Measurements from ENCODE around the gene DHRS11.
A peak's percentile ranks its signal among the peaks of the same experiment; 100 is the strongest.

DHRS11 gene

DNA sequence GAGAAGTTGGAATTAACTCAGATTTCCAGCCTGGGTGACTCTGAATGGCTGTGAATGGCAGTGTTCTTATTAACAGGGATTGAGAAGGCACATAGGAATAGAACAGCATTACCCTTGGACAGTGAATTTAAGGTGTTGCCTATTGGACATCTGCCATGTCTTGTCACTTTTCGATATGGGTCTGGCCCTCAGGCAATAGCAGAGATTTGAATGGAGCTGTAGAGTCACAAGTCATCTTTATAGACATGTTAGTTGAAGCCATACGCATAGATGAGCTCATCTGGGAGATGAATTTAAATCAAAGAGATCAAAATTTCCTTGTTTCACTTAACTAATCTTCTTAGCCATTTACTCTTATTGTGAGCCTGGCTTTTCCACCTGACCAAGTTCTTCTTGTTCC lies 14.9 kb upstream of the DHRS11 start:
- no peak for DNase-seq (ENCODE audit: low read depth)
- no peak overlapping the region for H3K4me3 ChIP-seq (ENCODE audit: low read depth, low read length)
- TF ChIP-seq, protein P1, sequence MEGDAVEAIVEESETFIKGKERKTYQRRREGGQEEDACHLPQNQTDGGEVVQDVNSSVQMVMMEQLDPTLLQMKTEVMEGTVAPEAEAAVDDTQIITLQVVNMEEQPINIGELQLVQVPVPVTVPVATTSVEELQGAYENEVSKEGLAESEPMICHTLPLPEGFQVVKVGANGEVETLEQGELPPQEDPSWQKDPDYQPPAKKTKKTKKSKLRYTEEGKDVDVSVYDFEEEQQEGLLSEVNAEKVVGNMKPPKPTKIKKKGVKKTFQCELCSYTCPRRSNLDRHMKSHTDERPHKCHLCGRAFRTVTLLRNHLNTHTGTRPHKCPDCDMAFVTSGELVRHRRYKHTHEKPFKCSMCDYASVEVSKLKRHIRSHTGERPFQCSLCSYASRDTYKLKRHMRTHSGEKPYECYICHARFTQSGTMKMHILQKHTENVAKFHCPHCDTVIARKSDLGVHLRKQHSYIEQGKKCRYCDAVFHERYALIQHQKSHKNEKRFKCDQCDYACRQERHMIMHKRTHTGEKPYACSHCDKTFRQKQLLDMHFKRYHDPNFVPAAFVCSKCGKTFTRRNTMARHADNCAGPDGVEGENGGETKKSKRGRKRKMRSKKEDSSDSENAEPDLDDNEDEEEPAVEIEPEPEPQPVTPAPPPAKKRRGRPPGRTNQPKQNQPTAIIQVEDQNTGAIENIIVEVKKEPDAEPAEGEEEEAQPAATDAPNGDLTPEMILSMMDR (IDR thresholded peaks at IDR 0.05; ENCODE audit: low read depth, low read length, missing control alignments), result no peak

- H3K4me3 ChIP-seq (ENCODE audit: low read depth, low read length), result no peak overlapping the region
- DNase-seq (ENCODE audit: low read depth), result no peak
- TF ChIP-seq, protein P1 (IDR thresholded peaks at IDR 0.05; ENCODE audit: low read depth, low read length, missing control alignments), result no peak
Measured at GRCh38 chr17:36578671-36579070, 13.0 kb upstream of the DHRS11 start.

DNA sequence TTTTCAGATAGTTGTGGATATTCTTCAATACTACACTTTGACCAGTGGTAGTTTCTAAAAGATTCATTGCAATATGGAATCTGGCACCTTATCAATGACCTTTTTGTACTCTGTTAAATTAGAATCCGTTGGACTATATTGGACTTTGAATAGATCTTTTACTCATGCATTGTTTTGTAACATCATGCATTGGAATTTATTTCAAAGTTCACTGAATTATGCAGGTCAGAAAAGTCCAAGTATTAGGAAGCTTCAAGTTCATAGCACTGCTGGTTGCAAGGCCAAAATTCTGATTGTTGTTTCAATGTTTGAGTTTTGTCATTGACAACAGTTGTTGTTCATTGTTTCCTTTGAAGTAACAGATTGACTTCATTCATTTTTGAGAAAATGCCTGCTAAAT lies 7.9 kb upstream of the DHRS11 start:
- DNase-seq (ENCODE audit: low read depth), result no peak

GRCh38 chr17:36586138-36586537 lies 5.5 kb upstream of the DHRS11 start:
- no peak for DNase-seq (ENCODE audit: low read depth)
- TF ChIP-seq, protein P1 (IDR thresholded peaks at IDR 0.05; ENCODE audit: low read depth, low read length, missing control alignments), result no peak

More for the DNA sequence above, 7.9 kb upstream of the DHRS11 start:
- no peak overlapping the region for H3K4me3 ChIP-seq (ENCODE audit: low read depth, low read length)
- TF ChIP-seq, protein P1 (IDR thresholded peaks at IDR 0.05; ENCODE audit: low read depth, low read length, missing control alignments), result no peak

GRCh38 chr17:36590082-36590481 lies 1.6 kb upstream of the DHRS11 start:
- TF ChIP-seq, protein P1 (IDR thresholded peaks at IDR 0.05; ENCODE audit: low read depth, low read length, missing control alignments), result no peak
- DNase-seq (ENCODE audit: low read depth), result no peak

More at GRCh38 chr17:36586138-36586537, 5.5 kb upstream of the DHRS11 start:
- no peak overlapping the region for H3K4me3 ChIP-seq (ENCODE audit: low read depth, low read length)

DNA sequence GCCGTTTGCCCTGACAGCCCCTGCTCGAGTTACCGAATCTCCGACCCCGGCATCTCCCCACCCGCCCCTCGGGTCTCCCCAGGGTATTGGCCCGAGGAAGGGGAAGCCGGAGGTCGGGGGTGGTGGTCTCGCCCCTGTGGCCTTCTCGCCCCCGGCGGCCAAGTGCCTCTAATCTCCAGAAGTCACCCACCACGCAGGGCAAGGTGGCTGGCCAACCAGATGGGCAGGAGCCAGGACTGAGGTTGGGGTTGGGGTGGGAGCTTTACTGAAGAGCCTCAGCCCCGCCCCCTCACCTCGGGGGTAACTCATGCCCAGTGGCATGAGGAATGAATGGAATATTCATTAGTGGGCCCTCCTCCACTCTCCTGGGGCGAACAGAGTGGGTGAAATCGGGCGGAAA lies 637 bp downstream of the DHRS11 start:
- TF ChIP-seq, protein P1 (IDR thresholded peaks at IDR 0.05; ENCODE audit: low read depth, low read length, missing control alignments), result no peak
- peak overlapping the region; percentile 71 for H3K4me3 ChIP-seq (ENCODE audit: low read depth, low read length)
- DNase-seq (ENCODE audit: low read depth), result no peak

More at GRCh38 chr17:36590082-36590481, 1.6 kb upstream of the DHRS11 start:
- H3K4me3 ChIP-seq (ENCODE audit: low read depth, low read length), result no peak overlapping the region

GRCh38 chr17:36592716-36593321 lies 1.1 kb downstream of the DHRS11 start:
- TF ChIP-seq, protein P1 (IDR thresholded peaks at IDR 0.05; ENCODE audit: low read depth, low read length, missing control alignments), result no peak
- peak overlapping the region; percentile 71 for H3K4me3 ChIP-seq (ENCODE audit: low read depth, low read length)
- no peak for DNase-seq (ENCODE audit: low read depth)
